ENCODE data around the gene PALB2. TPM values are rescaled to one million over a fixed set of nuclear protein-coding genes. Genes with fewer than 3 reads are reported as not detected.

The PALB2 gene
- total RNA-seq (ENCODE audit: unreplicated experiment), result 14.5 TPM
- long read RNA-seq, partial matches to known transcripts, result 1 of 2 reads
- long read RNA-seq, other reads (novel, unspliced or antisense), result 1 of 2 reads

DNA sequence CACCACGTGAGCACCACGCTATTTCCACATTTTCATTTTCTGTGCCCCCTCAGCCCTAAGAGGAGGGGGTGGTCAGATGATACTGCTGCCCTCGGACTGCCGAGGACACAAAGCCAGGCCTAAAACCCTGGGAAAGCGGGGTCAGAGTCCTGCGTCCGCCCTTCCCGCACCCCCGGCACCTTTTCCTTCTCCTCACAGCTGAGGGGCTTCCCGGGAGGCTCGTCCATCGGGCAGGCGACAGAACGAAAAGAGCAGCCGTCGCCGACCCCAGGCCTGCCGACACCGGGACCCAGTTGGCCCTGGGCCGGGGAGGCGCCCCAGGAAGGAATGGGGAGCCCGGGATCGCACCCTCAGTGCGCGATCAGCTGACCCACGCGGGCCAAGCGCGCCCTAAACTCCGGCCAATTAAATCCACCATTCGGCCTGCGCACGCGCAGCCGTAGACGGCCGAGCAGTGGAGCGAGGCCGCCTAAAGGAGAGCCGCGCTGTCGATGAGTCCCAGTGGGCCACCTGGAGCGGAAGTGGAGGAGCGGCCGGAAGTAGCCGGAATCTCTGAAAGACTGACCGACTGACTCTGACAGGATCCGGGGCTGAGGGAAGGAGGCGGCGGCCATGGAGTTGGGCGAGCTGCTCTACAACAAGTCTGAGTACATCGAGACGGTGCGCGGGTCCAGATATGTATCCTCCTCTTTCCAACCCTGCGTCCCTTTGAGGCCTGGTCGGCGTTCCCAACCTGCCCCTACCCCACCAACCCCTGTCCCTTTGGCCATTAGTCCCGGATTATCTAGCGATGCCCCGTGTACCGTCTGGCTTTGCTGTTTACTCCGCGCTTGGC lies at the start of gene PALB2, which contains the start of gene DCTN5:
Gene PALB2 (minus strand): TSS at position 380 of the 835 bp plus-strand sequence. CDS start 153 bp downstream, at position 227.
Gene DCTN5 (plus strand): TSS at position 536 of the 835 bp plus-strand sequence. CDS start 77 bp downstream, at position 613.
- H3K27ac Mint-ChIP-seq (ENCODE audit: unreplicated experiment), result peak within 1 kb of the TSS; percentile 99
- H3K36me3 Mint-ChIP-seq (ENCODE audit: low read depth, unreplicated experiment), result peaks cover 16% of the 10 kb centered on the region
- peaks cover 13% of the 10 kb centered on the region for H3K27me3 Mint-ChIP-seq (ENCODE audit: unreplicated experiment)
- peak; percentile 87 for DNase-seq (ENCODE audit: low spot score)
- no peaks in the 10 kb centered on the region for H3K9me3 Mint-ChIP-seq (ENCODE audit: unreplicated experiment)
- H3K4me3 Mint-ChIP-seq (ENCODE audit: unreplicated experiment), result peak within 1 kb of the TSS; percentile 99
- TF ChIP-seq CTCF (IDR thresholded peaks at IDR 0.05; ENCODE audit: unreplicated experiment), result no peak
- peaks cover 12% of the 10 kb centered on the region for H3K4me1 Mint-ChIP-seq (ENCODE audit: unreplicated experiment)

GRCh38 chr16:23689442-23690187 lies 48.5 kb upstream of the PALB2 start:
- H3K4me3 Mint-ChIP-seq (ENCODE audit: unreplicated experiment), result peak overlapping the region; percentile 47
- H3K4me1 Mint-ChIP-seq (ENCODE audit: unreplicated experiment), result peaks cover under 1% of the 10 kb centered on the region
- H3K27ac Mint-ChIP-seq (ENCODE audit: unreplicated experiment), result no peak overlapping the region
- peaks cover 2% of the 10 kb centered on the region for H3K27me3 Mint-ChIP-seq (ENCODE audit: unreplicated experiment)
- TF ChIP-seq CTCF (IDR thresholded peaks at IDR 0.05; ENCODE audit: unreplicated experiment), result no peak
- no peak for DNase-seq (ENCODE audit: low spot score)
- H3K36me3 Mint-ChIP-seq (ENCODE audit: low read depth, unreplicated experiment), result peaks cover 24% of the 10 kb centered on the region
- H3K9me3 Mint-ChIP-seq (ENCODE audit: unreplicated experiment), result no peaks in the 10 kb centered on the region

- Mint-ChIP-seq H3K27ac (ENCODE audit: unreplicated experiment) (no peak overlapping the region), H3K36me3 (ENCODE audit: low read depth, unreplicated experiment) (peaks cover 30% of the 10 kb centered on the region), H3K27me3 (ENCODE audit: unreplicated experiment) (peaks cover 4% of the 10 kb centered on the region), H3K9me3 (ENCODE audit: unreplicated experiment) (no peaks in the 10 kb centered on the region), H3K4me3 (ENCODE audit: unreplicated experiment) (no peak overlapping the region), H3K4me1 (ENCODE audit: unreplicated experiment) (no peaks in the 10 kb centered on the region)
- no peak for DNase-seq (ENCODE audit: low spot score)
- no peak for TF ChIP-seq CTCF (IDR thresholded peaks at IDR 0.05; ENCODE audit: unreplicated experiment)
Observed at GRCh38 chr16:23687034-23687808, 46.1 kb upstream of the PALB2 start.

DNA sequence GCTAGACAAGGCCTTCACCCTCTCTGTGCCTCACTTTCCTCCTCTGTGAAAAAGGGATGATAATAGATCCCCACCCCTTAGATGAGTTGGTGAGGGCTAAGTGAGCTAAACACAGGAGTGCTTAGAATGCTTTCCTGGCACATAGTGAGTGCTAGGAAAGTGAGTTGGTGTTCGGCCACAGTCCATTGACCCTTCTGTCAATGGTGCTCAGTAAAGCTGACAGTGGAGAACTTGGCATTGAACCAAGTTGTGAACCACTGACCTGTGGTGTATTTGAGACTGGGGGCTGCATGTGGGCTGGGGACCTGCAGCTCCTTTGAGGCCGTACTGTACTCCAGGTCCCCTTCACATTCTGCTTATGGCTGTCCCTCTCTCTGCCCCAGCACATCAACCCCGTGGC lies 42.4 kb upstream of the PALB2 start:
- Mint-ChIP-seq H3K4me3 (ENCODE audit: unreplicated experiment) (no peak overlapping the region), H3K9me3 (ENCODE audit: unreplicated experiment) (no peaks in the 10 kb centered on the region), H3K36me3 (ENCODE audit: low read depth, unreplicated experiment) (peaks cover 25% of the 10 kb centered on the region), H3K4me1 (ENCODE audit: unreplicated experiment) (peaks cover 13% of the 10 kb centered on the region), H3K27ac (ENCODE audit: unreplicated experiment) (no peak overlapping the region), H3K27me3 (ENCODE audit: unreplicated experiment) (peaks cover 9% of the 10 kb centered on the region)
- no peak for DNase-seq (ENCODE audit: low spot score)
- TF ChIP-seq CTCF (IDR thresholded peaks at IDR 0.05; ENCODE audit: unreplicated experiment), result no peak
